Amniotic epithelial cell (primary cell): ENCODE measurements around the gene ACOX3.
A peak's percentile ranks its signal among the peaks of the same experiment; 100 is the strongest.

ENCODE experiments used
- DNase-seq: peaks from one replicate; pipeline ENCODE4 v3.0.0-alpha.2; 2010; ENCODE audit warnings: low read depth

Gene ACOX3

GRCh38 chr4:8372506-8372905 lies 68.0 kb downstream of the ACOX3 start:
- DNase-seq = no peak

- DNase-seq = no peak
Measured at GRCh38 chr4:8371596-8371995, 68.9 kb downstream of the ACOX3 start.

DNA sequence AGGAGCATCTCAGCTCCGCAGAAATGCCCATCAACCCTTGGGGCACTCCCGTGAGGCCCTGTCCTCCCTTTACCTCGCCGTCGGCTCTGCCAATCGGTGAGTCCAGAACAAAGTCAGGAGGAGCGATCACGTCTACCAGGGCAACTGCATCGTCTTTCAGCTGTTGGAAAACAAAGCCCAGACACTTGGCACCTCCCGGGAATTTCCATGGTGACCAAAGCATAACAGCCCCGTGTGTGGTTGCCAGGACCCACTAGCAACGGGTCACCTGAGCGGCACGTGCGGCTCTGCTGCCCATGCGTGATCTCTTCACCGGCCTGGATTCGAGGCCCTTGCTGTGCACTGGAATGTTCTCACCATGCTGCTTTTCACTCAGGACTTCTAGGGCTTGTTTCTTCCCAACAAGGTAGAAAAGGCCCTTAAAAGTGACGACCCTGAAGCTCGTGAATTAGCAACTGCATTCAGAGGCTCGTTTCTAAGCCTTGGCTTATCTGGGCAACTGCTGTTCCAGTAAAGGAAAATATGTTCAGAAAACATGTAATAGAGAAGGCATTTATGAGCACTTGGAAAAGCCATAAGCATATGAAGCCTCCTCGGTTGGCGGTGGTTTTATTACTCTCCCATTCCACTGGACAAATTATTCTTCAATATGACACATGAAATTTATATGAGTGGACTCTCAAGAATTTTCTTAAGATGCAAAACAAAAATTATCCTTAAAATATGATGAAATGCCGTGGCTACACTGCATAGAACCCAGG lies 69.5 kb downstream of the ACOX3 start:
- DNase-seq = no peak

DNA sequence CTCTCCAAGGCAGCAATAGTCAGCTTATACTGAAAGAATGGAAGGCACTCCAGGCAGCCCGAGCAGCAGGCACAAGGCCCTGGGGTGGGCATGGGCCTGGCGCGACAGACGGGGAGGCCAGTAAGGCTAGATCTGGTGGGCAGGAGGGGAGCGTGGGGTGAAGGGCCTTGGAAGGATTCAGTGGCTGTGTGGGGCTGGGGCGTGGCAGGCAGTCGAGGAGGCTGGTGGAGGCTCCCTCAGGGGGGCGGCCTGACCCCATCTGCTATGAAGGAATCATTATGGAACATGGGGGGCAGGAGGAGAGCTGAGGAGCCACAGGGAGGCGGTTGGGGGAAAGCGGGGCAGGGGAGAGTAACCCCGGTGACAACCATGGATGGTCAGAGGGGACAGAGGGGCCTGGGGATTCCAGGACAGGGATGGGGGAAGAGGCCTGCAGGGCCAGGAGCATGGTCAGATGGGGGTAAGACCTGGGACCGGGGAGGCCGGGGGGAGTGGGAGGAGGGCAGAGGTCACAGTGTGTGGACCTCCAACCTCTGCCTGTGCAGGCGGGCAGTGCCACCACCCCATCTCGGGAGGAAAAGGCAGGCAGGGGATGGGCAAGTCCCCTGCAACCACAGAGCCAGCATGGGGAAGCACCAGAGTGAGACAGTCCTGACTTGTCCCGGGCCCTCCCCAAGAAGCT lies 70.3 kb downstream of the ACOX3 start:
- DNase-seq = no peak

DNA sequence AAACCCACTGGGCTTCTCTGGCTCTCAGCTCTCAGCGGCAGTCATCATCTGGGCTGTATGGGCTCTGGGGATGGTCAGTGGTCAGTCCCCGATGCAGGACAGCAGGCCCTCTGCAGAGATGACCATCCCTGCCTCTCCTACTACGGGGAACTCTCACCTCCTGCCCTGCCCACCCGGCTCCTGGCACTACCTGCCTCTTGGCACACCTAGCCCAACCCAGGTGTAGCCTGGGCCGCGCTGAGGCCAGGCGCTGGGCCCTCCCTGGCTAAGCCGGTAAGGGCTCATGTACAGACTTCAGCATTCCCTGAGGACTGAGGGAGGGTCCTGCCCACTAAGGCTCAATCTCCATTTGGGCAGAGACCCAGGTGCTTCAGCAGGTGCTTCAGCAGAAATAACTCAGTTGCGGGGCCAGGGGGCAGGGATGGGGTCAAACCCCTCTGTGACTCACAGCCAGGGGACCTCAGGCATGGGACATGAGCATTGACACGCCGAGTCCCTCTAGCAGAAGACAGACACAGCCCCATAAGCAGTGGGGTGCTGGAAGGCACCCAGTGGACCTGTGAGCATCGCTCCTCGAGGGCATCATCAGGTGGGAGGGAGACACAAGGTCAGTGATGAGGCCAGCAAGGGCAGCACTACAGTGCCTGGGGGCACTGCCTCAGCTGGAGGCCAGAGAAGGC lies 71.0 kb downstream of the ACOX3 start:
- no peak for DNase-seq

- no peak for DNase-seq
Measured at GRCh38 chr4:8368998-8369397, 71.5 kb downstream of the ACOX3 start.

DNA sequence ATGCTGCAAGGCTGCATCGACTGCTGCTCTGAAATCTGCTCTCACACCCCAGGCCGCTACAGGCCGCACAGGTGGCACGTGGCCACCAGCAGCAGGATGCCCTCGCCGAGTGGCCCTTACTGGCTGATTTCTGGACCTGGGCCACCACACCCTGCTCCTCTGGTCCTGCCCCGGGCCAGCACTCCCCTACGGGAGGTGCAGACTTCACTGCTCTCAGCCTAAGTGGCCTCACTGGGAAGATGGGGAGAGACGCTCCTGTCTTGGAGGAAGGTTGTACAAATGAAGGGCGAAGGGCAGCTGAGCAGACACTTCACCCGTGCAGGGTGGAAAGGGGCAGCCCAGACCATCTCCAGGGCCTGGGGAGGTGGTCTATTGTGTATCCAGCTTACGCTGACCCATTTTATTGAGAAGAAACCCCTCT lies 72.5 kb downstream of the ACOX3 start:
- no peak for DNase-seq

DNA sequence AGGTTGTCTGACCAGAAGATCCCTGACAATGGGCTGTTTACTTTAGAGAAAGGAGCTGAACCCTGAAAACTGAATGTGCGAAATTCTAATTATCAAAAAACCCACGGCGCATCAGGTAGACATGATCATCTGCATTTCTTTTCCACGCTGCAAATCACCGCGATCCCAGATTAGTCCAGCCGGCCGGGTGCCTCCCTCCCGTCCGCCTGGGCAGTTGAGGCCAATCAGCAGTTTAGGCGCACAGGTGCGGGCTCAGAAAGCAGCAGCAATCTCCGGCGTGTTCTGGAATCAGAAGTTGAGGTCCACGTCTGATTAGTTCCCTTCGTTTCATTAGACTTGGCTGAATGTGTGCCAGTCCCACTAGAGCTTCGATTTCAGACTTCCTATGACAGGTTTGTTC lies 73.9 kb downstream of the ACOX3 start:
- DNase-seq = no peak

DNA sequence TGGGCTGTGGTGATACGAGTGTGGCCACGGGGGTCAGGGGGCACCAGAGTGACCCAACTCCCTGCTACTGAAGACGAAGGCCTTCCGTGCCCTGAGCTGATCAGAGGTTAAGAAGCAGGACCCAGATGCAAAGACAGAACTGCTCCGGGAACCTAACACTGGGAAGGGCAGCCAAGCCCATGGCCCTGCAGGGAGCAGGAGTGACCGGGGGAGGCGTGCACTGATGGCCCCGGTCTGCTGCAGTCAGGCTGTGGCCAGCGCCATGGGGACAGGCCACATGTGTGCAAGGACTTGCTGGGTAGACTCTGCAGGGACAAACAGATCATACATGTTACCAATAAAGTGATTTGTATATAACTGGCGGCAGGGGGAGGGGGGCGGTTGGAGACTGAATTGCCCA lies 74.6 kb downstream of the ACOX3 start:
- DNase-seq = no peak

DNA sequence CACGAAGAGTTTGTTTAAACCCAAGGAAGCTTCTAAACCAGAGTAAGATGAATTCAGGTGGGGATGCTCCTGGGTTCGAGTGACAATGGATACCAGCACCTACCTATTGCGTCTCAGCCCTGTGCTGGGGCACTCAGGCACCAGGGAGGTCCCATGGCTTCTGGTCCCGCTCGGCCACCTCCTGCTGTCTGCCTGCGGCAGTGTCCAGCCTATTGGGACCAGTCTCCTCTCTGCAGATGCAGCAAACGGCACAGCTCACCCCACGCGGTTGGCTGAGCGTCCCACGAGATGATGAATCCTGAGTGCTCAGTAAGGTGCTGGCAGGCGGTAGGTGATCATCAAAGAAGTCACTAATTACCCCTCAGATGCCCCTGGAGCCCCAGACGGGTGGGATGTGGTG lies 75.2 kb downstream of the ACOX3 start:
- DNase-seq = no peak

DNA sequence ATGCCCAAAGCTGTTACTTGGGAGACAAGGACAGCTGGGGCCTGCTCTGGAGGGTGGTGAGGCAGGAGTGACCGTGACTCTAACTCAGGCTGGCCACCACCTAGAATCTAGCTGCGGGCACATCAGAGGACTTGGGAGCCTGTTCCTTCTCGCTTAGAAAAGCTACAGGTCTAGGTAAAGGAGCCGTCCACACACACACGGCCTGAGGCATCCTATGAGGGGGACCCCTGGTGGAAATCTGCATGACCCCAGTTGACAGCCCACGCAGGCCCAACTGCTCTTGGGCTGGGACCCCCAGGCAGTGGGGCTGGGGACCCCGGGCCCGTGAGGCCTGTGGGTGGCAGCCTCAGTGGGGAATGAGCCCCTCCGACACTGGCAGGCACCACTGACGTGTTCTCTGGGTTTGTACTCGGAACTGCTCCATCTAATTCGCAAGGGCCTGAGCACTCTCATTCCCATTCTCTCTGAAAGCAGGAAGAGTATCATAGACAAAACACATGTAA lies 75.6 kb downstream of the ACOX3 start:
- DNase-seq = no peak

DNA sequence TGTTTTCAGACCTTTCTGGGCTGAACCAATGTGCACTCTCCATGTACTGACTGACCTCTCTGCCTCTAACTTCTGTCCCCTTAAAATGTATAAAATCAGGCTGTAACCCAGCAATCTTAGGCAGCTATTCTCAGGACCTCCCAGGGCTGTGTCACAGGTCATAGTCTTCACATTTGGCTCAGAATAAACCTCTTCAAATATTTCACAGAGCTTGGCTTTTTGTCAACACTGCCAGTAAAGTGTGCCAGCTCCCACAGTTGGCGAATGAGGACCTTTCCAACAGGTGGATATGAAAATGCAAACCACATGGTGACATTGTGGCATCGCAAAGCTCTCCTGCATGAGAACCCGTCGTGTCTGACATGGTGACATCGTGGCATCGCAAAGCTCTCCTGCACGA lies 76.4 kb downstream of the ACOX3 start:
- no peak for DNase-seq

- DNase-seq = no peak
Measured at GRCh38 chr4:8362483-8362882, 78.0 kb downstream of the ACOX3 start.

DNA sequence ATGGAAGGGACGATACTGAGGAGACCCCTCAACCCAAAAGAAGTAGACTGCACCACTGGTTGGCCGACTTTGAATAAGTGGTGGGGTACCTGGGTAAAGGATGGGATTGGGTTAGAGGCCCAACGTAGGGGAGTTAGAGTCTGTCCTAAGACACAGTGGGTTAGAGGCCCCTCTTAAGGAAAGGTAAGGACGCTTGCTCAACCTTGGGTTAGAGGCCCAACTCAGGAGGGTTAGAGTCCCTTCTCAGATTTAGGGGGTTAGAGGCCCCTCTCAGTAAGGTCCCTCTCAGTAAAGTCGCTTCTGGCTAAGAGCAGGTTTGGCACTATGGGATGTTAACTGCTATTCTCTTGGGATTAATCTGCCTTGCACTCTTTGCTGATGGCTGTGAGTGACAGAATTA lies 81.3 kb downstream of the ACOX3 start:
- DNase-seq = no peak

GRCh38 chr4:8356856-8357255 lies 83.7 kb downstream of the ACOX3 start:
- no peak for DNase-seq

- peak; percentile 21 for DNase-seq
Measured at GRCh38 chr4:8355864-8356565, 84.5 kb downstream of the ACOX3 start.

GRCh38 chr4:8355306-8355705 lies 85.2 kb downstream of the ACOX3 start:
- DNase-seq = peak; percentile 11

DNA sequence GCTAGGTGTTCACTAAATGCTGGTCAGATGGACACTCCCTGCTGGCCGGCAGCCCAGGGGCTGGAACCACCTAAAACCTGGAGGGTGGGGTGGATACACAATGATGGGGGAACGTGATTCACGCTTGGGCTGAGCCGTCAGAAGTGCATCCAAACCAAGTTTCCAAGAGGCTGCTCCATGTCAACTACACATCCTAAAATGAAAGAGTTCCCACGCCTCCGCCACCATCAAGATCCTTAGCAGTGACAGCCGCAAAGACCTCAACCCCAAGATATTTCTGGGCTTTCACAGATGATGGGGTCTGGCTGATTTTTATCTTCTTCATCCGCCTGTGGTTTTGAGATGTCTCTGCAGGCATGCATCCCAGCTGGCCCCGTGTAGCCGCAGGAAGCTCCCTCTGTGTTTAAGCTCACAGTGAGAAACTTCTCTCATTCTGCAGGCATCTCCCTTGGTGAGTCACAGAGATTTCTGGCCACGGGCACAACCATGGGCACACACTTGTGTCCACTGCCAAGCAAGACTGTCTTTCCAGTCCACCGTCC lies 86.5 kb downstream of the ACOX3 start:
- peak; percentile 72 for DNase-seq

- DNase-seq = no peak
Measured at GRCh38 chr4:8353158-8353669, 87.3 kb downstream of the ACOX3 start.

DNA sequence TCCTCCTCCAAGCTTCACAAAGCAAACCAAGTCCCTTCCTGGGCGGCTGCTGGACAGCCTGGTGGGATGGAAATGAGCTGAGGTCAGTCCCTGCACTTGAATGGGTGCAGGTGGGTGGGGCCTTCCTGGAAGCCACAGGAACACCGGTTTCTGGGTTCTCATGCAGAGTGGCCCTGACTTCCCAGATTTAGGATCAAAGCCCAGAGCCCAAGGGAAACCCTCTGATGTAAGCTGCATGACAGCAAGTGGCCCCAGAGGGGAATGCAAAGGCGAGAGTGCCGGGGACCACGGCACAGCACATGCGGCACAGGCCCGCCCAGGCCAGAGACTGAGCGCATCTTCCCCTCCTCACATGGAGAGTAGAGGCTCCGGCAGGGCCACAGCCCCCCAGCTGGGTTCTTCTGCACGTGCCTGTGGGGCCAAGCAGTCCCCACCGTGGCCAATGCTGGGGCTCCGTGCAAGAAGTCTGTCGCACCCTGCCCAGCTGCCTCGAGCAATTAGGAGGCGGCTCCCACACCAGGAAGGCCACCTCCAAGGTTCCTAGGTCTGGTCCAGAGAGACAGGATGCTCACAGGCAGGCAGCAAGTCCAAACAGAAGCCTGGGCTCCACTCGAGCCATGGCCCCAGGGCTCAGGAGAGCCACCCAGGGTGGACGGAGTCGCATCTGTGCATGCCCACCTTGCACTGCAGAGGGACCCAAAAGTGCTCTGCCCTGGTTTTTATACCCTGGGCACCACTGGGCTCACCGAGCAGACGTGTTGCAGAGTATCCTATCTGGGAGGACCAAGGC lies 88.0 kb downstream of the ACOX3 start:
- no peak for DNase-seq

DNA sequence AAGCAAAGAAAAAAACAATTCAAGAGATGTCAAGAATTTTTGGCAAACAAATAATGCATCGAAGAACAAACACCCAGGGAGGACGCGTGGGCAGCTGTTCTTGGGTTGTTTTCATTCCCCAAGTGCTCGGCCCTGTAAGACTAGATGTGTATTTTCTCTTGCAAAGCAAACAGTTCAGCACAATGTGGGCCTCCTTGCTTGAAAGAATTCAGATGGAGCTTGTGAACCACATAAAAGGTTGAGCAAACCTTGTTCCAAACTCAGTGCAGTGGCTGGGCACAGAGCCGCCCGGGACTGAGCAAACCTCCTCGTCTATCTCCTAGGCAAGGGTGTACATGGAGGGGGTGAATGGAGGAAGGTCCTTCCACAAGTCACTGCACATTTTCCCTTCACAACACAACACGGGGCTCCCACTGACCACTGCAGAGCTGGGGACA lies 88.6 kb downstream of the ACOX3 start:
- peak; percentile 30 for DNase-seq
